Ovary (tissue), 9 donors: ENCODE results near the gene CCT5. TPM values are rescaled to one million over a fixed set of nuclear protein-coding genes. Genes with fewer than 3 reads are reported as not detected.

Experiments used
- DNase-seq, 5 donors: peaks; one replicate each; pipeline ENCODE4 v3.0.0-alpha.2; 2019 to 2020
- H3K27ac ChIP-seq, 2 donors: fragments of 200-600 bp; one replicate each; pipeline versions ENCODE4 v1.5.1 to v1.8.0; 2019 to 2022
- H3K27me3 ChIP-seq: fragments of 200-600 bp; one replicate; pipeline ENCODE4 v1.8.0; 2022
- H3K36me3 ChIP-seq: fragments of 200-600 bp; sonication (generic); one replicate; pipeline ENCODE4 v1.5.1; 2019
- H3K4me1 ChIP-seq: one replicate; pipeline ENCODE4 v1.8.1; 2013; ENCODE audit warnings: mild to moderate bottlenecking, moderate library complexity; ENCODE audit not compliant: insufficient read depth
- H3K4me3 ChIP-seq: fragments of 200-600 bp; sonication (generic); one replicate; pipeline ENCODE4 v1.5.1; 2017
- H3K9me3 ChIP-seq, 2 donors: fragments of 200-600 bp in 1 of 2; sonication (generic) in 1 of 2; one replicate each; pipeline versions ENCODE4 v1.5.1 to v1.8.1; 2013 to 2019; ENCODE audit warnings: mild to moderate bottlenecking in 1 of 2, moderate library complexity in 1 of 2
- CTCF ChIP-seq, 3 donors: fragments of 450-650 bp in 2 of 3; fragments of 200-600 bp in 1 of 3; IDR thresholded peaks; one replicate each; pipeline versions ENCODE4 v1.5.1 to v1.8.0; 2016 to 2022; ENCODE audit warnings: antibody characterized with exemption in 3 of 3, mild to moderate bottlenecking in 1 of 3
- EP300 ChIP-seq: sonication (generic); formaldehyde crosslinking; IDR thresholded peaks from one replicate; pipeline ENCODE4 v1.6.1; 2017; ENCODE audit warnings: antibody characterized with exemption
- POLR2A ChIP-seq: fragments of 450-650 bp; IDR thresholded peaks from one replicate; pipeline ENCODE4 v1.6.1; 2017; ENCODE audit warnings: antibody characterized with exemption, mild to moderate bottlenecking, moderate library complexity
- WGBS, 3 donors: extraction: QIAGEN DNeasy Blood & Tissue Kit in 1 of 3; methylation state at CpG; one replicate each; pipeline versions ENCODE4 v1.1.5 to v1.1.7; 2013 to 2017; 5-methylcytosine and 5-hydroxymethylcytosine counted together
- intact Hi-C, 4 donors: fragments of 100-400 bp; cut with DNase I; formaldehyde crosslinking; loops; one replicate each; pipeline versions ENCODE4 v1.11.0 to v1.15.1; 2022 to 2023
- polyA plus RNA-seq, 2 donors: library from polyadenylated mRNA; stranded (reverse); fragments of 200-250 nt in 1 of 2; fragments of 350-450 nt in 1 of 2; fragmentation: Illumina TruSeq in 1 of 2; extraction: RNeasy Lipid Tissue Mini Kit (QIAGEN cat#74804) in 1 of 2; gene quantifications; one replicate each; pipeline ENCODE4 v1.2.3, GENCODE V29; 2013 to 2014
- total RNA-seq, 7 donors: library from RNA; depleted of rRNA in 2 of 7; stranded (reverse); fragments of >200 nt in 2 of 7; fragmentation: NEBNext Ultra II Directional in 3 of 7; extraction: Animal tissue kit (Norgen Biotek cat#: 25700) in 3 of 7; gene quantifications; one replicate each; pipeline versions ENCODE4 v1.1.0 to v1.2.4, GENCODE V29; 2016 to 2023
- donor health status: DM: no; HTN: no; CAD: no; lungs with moderate emphysema.
- donor health status: DM: no; HTN: no; CAD: no.
- donor health status: Bipolar disorder and iron deficiency.
- donor health status: DM: yes; HTN: yes; CAD: no.
- donor health status: DM: no; HTN: no; CAD: no.
- donor health status: DM: yes; HTN: yes; CAD: no.

Gene CCT5
- total and polyA plus RNA-seq, 9 donors: 69.1 to 250 (median 101) TPM

- 86 to 88% (median 87%) methylated on average over 8 of the region's 8 CpGs for WGBS, 3 donors
- intact Hi-C loops: no loop called here
- TF ChIP-seq POLR2A (no peak), CTCF (IDR thresholded peaks at IDR 0.05) (no peak), EP300 (no peak)
- Histone ChIP-seq H3K27me3 (no peaks in the 10 kb centered on the region), H3K4me3 (no peak overlapping the region), H3K4me1 (no peaks in the 10 kb centered on the region), H3K27ac (no peak overlapping the region), H3K9me3 (no peaks in the 10 kb centered on the region), H3K36me3 (no peaks in the 10 kb centered on the region)
- DNase-seq: no peak
These were observed 31.4 kb upstream of the CCT5 start for GRCh38 chr5:10218658-10219057.

GRCh38 chr5:10219068-10219467 is 31.0 kb upstream of the CCT5 start:
- H3K9me3 ChIP-seq: no peaks in the 10 kb centered on the region
- no peaks in the 10 kb centered on the region for H3K36me3 ChIP-seq
- H3K4me1 ChIP-seq: no peaks in the 10 kb centered on the region
- no peaks in the 10 kb centered on the region for H3K27me3 ChIP-seq
- DNase-seq: no peak
- intact Hi-C loops: no loop called here
- H3K27ac ChIP-seq: no peak overlapping the region
- 84 to 89% (median 88%) methylated on average over 4 of the region's 4 CpGs for WGBS, 3 donors
- no peak for TF ChIP-seq CTCF (IDR thresholded peaks at IDR 0.05)
- no peak for TF ChIP-seq POLR2A
- no peak for TF ChIP-seq EP300
- H3K4me3 ChIP-seq: no peak overlapping the region

GRCh38 chr5:10220248-10220647 is 29.8 kb upstream of the CCT5 start:
- Histone ChIP-seq H3K4me1 (no peaks in the 10 kb centered on the region), H3K9me3 (no peaks in the 10 kb centered on the region), H3K4me3 (no peak overlapping the region), H3K36me3 (no peaks in the 10 kb centered on the region), H3K27me3 (no peaks in the 10 kb centered on the region), H3K27ac (no peak overlapping the region)
- no peak for DNase-seq
- TF ChIP-seq POLR2A: no peak
- no peak for TF ChIP-seq CTCF (IDR thresholded peaks at IDR 0.05)
- TF ChIP-seq EP300: no peak
- 62 to 67% (median 65%) methylated on average over 8 of the region's 8 CpGs for WGBS, 3 donors
- intact Hi-C loops: no loop called here

- 89 to 100% (median 96%) methylated on average over 2 of the region's 2 CpGs for WGBS, 3 donors
- DNase-seq: no peak
- no peaks in the 10 kb centered on the region for H3K36me3 ChIP-seq
- peaks cover 0 to 5% of the 10 kb centered on the region in 2 donors for H3K9me3 ChIP-seq
- TF ChIP-seq POLR2A: no peak
- no peak overlapping the region for H3K4me3 ChIP-seq
- intact Hi-C loops: no loop called here
- H3K27me3 ChIP-seq: no peaks in the 10 kb centered on the region
- H3K4me1 ChIP-seq: no peaks in the 10 kb centered on the region
- no peak overlapping the region for H3K27ac ChIP-seq
These were observed 27.8 kb upstream of the CCT5 start for GRCh38 chr5:10222326-10222725.

- intact Hi-C loops: no loop called here
- H3K4me1 ChIP-seq: no peaks in the 10 kb centered on the region
- no peaks in the 10 kb centered on the region for H3K27me3 ChIP-seq
- H3K36me3 ChIP-seq: no peaks in the 10 kb centered on the region
- H3K4me3 ChIP-seq: no peak overlapping the region
- peaks cover 0 to 5% of the 10 kb centered on the region in 2 donors for H3K9me3 ChIP-seq
- DNase-seq: no peak
- 80 to 85% (median 82%) methylated on average over 7 of the region's 7 CpGs for WGBS, 3 donors
- no peak overlapping the region for H3K27ac ChIP-seq
- no peak for TF ChIP-seq POLR2A
- TF ChIP-seq CTCF (IDR thresholded peaks at IDR 0.05): no peak
- TF ChIP-seq EP300: no peak
These were observed 22.7 kb upstream of the CCT5 start for GRCh38 chr5:10227379-10227778.
